ENCODE measurements around the gene GPR107. TPM values are rescaled to one million over a fixed set of nuclear protein-coding genes. Genes with fewer than 3 reads are reported as not detected.
A peak's percentile ranks its signal among the peaks of the same experiment; 100 is the strongest.

The GPR107 gene
- total and polyA plus RNA-seq, 2 of the 8 experiments (the other 6 are each of a cell fraction or from before 2014, with no cell fraction given), result 19.3 to 30.7 TPM

DNA sequence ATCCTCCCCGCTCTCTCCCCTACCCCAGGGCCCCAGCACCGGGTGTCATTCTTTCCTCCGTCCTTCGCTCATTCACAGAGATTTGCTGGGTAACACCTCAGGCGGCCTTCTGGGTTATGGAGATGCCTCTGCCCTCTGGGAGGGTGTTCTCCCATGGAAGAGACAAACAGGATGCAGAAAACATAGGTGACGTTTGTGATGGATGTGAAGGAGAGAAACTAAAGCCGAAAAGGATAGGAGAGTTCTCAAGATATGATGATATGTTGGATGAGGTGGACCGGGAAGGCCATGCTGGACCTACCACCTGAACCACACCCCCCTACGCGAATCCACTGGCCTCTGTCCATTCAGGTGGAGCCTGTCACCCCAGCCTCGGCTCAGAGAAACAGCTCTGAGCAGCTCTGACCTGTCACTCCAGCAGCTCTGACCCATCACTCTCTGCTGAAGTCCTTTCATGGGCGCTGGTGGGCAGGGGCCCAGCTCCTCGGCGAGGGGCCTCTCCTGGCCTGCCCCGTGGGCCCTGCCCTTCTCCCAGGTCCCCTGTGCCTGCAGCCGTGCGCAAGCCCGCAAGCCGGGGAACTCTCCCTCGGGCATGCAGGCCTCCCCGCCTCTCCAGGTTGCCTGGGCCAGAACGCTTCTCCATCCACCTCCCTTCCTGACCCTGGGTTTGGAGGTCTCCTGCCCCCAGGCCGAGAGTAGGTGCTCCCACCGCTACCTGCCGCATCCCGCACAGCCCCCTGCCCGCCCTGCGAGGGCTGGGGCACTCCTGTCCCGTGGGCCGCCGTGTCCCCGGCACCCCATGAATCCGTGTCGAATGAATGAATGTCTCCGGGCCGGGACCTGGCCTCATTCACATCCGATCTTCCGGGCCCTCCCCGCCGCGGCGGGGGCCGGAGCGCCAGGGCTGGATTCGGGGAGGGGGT, 117.8 kb downstream of the GPR107 start (continued):
- TF ChIP-seq, protein P1, sequence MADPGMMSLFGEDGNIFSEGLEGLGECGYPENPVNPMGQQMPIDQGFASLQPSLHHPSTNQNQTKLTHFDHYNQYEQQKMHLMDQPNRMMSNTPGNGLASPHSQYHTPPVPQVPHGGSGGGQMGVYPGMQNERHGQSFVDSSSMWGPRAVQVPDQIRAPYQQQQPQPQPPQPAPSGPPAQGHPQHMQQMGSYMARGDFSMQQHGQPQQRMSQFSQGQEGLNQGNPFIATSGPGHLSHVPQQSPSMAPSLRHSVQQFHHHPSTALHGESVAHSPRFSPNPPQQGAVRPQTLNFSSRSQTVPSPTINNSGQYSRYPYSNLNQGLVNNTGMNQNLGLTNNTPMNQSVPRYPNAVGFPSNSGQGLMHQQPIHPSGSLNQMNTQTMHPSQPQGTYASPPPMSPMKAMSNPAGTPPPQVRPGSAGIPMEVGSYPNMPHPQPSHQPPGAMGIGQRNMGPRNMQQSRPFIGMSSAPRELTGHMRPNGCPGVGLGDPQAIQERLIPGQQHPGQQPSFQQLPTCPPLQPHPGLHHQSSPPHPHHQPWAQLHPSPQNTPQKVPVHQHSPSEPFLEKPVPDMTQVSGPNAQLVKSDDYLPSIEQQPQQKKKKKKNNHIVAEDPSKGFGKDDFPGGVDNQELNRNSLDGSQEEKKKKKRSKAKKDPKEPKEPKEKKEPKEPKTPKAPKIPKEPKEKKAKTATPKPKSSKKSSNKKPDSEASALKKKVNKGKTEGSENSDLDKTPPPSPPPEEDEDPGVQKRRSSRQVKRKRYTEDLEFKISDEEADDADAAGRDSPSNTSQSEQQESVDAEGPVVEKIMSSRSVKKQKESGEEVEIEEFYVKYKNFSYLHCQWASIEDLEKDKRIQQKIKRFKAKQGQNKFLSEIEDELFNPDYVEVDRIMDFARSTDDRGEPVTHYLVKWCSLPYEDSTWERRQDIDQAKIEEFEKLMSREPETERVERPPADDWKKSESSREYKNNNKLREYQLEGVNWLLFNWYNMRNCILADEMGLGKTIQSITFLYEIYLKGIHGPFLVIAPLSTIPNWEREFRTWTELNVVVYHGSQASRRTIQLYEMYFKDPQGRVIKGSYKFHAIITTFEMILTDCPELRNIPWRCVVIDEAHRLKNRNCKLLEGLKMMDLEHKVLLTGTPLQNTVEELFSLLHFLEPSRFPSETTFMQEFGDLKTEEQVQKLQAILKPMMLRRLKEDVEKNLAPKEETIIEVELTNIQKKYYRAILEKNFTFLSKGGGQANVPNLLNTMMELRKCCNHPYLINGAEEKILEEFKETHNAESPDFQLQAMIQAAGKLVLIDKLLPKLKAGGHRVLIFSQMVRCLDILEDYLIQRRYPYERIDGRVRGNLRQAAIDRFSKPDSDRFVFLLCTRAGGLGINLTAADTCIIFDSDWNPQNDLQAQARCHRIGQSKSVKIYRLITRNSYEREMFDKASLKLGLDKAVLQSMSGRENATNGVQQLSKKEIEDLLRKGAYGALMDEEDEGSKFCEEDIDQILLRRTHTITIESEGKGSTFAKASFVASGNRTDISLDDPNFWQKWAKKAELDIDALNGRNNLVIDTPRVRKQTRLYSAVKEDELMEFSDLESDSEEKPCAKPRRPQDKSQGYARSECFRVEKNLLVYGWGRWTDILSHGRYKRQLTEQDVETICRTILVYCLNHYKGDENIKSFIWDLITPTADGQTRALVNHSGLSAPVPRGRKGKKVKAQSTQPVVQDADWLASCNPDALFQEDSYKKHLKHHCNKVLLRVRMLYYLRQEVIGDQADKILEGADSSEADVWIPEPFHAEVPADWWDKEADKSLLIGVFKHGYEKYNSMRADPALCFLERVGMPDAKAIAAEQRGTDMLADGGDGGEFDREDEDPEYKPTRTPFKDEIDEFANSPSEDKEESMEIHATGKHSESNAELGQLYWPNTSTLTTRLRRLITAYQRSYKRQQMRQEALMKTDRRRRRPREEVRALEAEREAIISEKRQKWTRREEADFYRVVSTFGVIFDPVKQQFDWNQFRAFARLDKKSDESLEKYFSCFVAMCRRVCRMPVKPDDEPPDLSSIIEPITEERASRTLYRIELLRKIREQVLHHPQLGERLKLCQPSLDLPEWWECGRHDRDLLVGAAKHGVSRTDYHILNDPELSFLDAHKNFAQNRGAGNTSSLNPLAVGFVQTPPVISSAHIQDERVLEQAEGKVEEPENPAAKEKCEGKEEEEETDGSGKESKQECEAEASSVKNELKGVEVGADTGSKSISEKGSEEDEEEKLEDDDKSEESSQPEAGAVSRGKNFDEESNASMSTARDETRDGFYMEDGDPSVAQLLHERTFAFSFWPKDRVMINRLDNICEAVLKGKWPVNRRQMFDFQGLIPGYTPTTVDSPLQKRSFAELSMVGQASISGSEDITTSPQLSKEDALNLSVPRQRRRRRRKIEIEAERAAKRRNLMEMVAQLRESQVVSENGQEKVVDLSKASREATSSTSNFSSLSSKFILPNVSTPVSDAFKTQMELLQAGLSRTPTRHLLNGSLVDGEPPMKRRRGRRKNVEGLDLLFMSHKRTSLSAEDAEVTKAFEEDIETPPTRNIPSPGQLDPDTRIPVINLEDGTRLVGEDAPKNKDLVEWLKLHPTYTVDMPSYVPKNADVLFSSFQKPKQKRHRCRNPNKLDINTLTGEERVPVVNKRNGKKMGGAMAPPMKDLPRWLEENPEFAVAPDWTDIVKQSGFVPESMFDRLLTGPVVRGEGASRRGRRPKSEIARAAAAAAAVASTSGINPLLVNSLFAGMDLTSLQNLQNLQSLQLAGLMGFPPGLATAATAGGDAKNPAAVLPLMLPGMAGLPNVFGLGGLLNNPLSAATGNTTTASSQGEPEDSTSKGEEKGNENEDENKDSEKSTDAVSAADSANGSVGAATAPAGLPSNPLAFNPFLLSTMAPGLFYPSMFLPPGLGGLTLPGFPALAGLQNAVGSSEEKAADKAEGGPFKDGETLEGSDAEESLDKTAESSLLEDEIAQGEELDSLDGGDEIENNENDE (IDR thresholded peaks at IDR 0.05; ENCODE audit: insufficient replicate concordance, low read length), result no peak
- TF ChIP-seq CEBPB (IDR thresholded peaks at IDR 0.05; ENCODE audit: low read depth, low read length), result no peak
- no peak for TF ChIP-seq CBX5 (IDR thresholded peaks at IDR 0.05; ENCODE audit: low read depth, low read length)
- no peak for TF ChIP-seq SP2 (IDR thresholded peaks at IDR 0.05; ENCODE audit: low read length)
- no peak for TF ChIP-seq TAF7 (optimal IDR thresholded peaks at IDR 0.05; ENCODE audit: borderline replicate concordance, low read depth, low read length)
- no peak for TF ChIP-seq NANOG (IDR thresholded peaks at IDR 0.05; ENCODE audit: insufficient read depth, low read depth, low read length, poor library complexity, severe bottlenecking)
- TF ChIP-seq RXRA (IDR thresholded peaks at IDR 0.05; ENCODE audit: insufficient read depth, low read depth, low read length), result no peak
- no peak for TF ChIP-seq CHD1 (IDR thresholded peaks at IDR 0.05; ENCODE audit: low read depth, low read length)
- 0 out of 2 replicates have a peak, but pooled peaks have one; percentile 19 for TF ChIP-seq SUZ12 (IDR thresholded peaks at IDR 0.05; ENCODE audit: low read length)
- no peak for TF ChIP-seq MAFK (IDR thresholded peaks at IDR 0.05; ENCODE audit: low read depth, low read length)
